Pancreas (tissue), 10 donors: ENCODE data around the gene GPD1. TPM values are rescaled to one million over a fixed set of nuclear protein-coding genes. Genes with fewer than 3 reads are reported as not detected.

Experiments used
- ATAC-seq, 4 donors: fragments of 200-7000 bp; cut with Tn5 transposase; one replicate each; pipeline versions ENCODE4 v1.8.0 to v1.9.1; 2020; ENCODE audit warnings: mild to moderate bottlenecking in 4 of 4, moderate library complexity in 4 of 4
- DNase-seq, 6 donors: peaks; one replicate each; pipeline ENCODE4 v3.0.0-alpha.2; 2020
- FAIRE-seq: peaks from 2 replicates; lab custom pipeline; 2012; peaks lifted over from hg19 to GRCh38; lab: Jason Lieb, UNC
- H3K27ac ChIP-seq, 4 donors: fragments of 200-600 bp; sonication (generic); 1 replicate in 3 of 4; 2 replicates in 1 of 4; pipeline versions ENCODE4 v1.5.0 to v1.8.0; 2020
- H3K27me3 ChIP-seq, 4 donors: fragments of 200-600 bp; one replicate each; pipeline ENCODE4 v1.8.0; 2021
- H3K36me3 ChIP-seq, 3 donors: fragments of 200-600 bp; sonication (generic) in 1 of 3; one replicate each; pipeline versions ENCODE4 v1.5.0 to v1.8.0; 2020 to 2021
- H3K4me1 ChIP-seq, 3 donors: fragments of 200-600 bp; one replicate each; pipeline ENCODE4 v1.8.0; 2021
- H3K4me3 ChIP-seq, 4 donors: fragments of 200-600 bp; sonication (generic) in 2 of 4; one replicate each; pipeline versions ENCODE4 v1.5.0 to v1.8.0; 2020 to 2021
- H3K9me3 ChIP-seq, 4 donors: fragments of 200-600 bp; one replicate each; pipeline ENCODE4 v1.8.0; 2021
- CTCF ChIP-seq, 4 donors: fragments of 200-600 bp; sonication (generic) in 3 of 4; IDR thresholded peaks; one replicate each; pipeline versions ENCODE4 v1.5.0 to v1.8.0; 2021; ENCODE audit warnings: antibody characterized with exemption in 4 of 4
- WGBS, 2 donors: extraction: QIAGEN DNeasy Blood & Tissue Kit; methylation state at CpG; one replicate each; pipeline ENCODE4 v1.1.7; 2013; 5-methylcytosine and 5-hydroxymethylcytosine counted together
- intact Hi-C, 3 donors: fragments of 100-400 bp; cut with DNase I; formaldehyde crosslinking; loops; one replicate each; pipeline versions ENCODE4 v1.11.1 to v1.14.2; 2022
- polyA plus RNA-seq, 2 donors: library from polyadenylated mRNA; stranded (reverse); fragments of 200-250 nt; gene quantifications; one replicate each; pipeline ENCODE4 v1.2.3, GENCODE V29; 2013
- total RNA-seq, 6 donors: library from RNA; stranded (reverse); fragmentation: NEBNext Ultra II Directional in 4 of 6; extraction: Animal tissue kit (Norgen Biotek cat#: 25700) in 4 of 6; gene quantifications; one replicate each; pipeline versions ENCODE4 v1.2.1 to v1.2.4, GENCODE V29; 2021 to 2023
- donor health status: healthy with polysubstance abuse.
- donor health status: DM: no; HTN: no; CAD: no; lungs with moderate emphysema.
- donor health status: DM: no; HTN: no; CAD: no.
- donor health status: control.
- donor health status: control.
- donor health status: Bipolar disorder and iron deficiency.
- donor health status: DM: yes; HTN: yes; CAD: no.
- donor health status: DM: no; HTN: no; CAD: no.
- donor health status: DM: no; HTN: no; CAD: no.
- donor health status: DM: yes; HTN: yes; CAD: no.

The GPD1 gene
- total and polyA plus RNA-seq, 8 donors, result 0.75 to 14.2 (median 3.6) TPM

- whole genome bisulfite sequencing, 2 donors, result 97 to 98% methylated on average over 7 of the region's 7 CpGs
Measured at GRCh38 chr12:50089730-50090129, 14.1 kb upstream of the GPD1 start.

GRCh38 chr12:50090391-50090790 is 13.4 kb upstream of the GPD1 start:
- 83 to 86% methylated on average over 5 of the region's 5 CpGs for WGBS, 2 donors

More at GRCh38 chr12:50089730-50090129, 14.1 kb upstream of the GPD1 start:
- TF ChIP-seq CTCF (IDR thresholded peaks at IDR 0.05), result no peak
- Histone ChIP-seq H3K36me3 (peaks cover 7 to 48% (median 31%) of the 10 kb centered on the region in 3 donors), H3K27ac (no peak overlapping the region), H3K27me3 (no peaks in the 10 kb centered on the region), H3K4me3 (no peak overlapping the region), H3K4me1 (no peaks in the 10 kb centered on the region), H3K9me3 (no peaks in the 10 kb centered on the region)
- DNase-seq, result no peak
- no peak for ATAC-seq
- intact Hi-C loops, result loop anchor here in 2 of 3 donors (5.0 to 10.0 kb wide), 2 partner anchors 85 to 88 kb away; no protein-coding TSS in a partner anchor
- FAIRE-seq, result no peak

GRCh38 chr12:50097952-50098351 is 5.9 kb upstream of the GPD1 start:
- H3K4me1 ChIP-seq, result no peaks in the 10 kb centered on the region
- FAIRE-seq (no peak), DNase-seq (no peak), ATAC-seq (no peak)
- no peaks in the 10 kb centered on the region for H3K27me3 ChIP-seq
- no peak overlapping the region for H3K4me3 ChIP-seq
- intact Hi-C loops, result loop anchor here in 1 of 3 donors (10.0 kb wide), 1 partner anchor 77 kb away; no protein-coding TSS in a partner anchor
- TF ChIP-seq CTCF (IDR thresholded peaks at IDR 0.05), result no peak
- H3K36me3 ChIP-seq, result peaks cover 8 to 66% (median 50%) of the 10 kb centered on the region in 3 donors
- H3K9me3 ChIP-seq, result no peaks in the 10 kb centered on the region
- H3K27ac ChIP-seq, result no peak overlapping the region
- 88% methylated on average over 6 of the region's 6 CpGs for WGBS, 2 donors

More at GRCh38 chr12:50090391-50090790, 13.4 kb upstream of the GPD1 start:
- H3K27ac ChIP-seq, result no peak overlapping the region
- H3K4me1 ChIP-seq, result no peaks in the 10 kb centered on the region
- ATAC-seq (no peak), DNase-seq (no peak), FAIRE-seq (no peak)
- no peaks in the 10 kb centered on the region for H3K27me3 ChIP-seq
- intact Hi-C loops, result loop anchor here in 1 of 3 donors (10.0 kb wide), 1 partner anchor 84 kb away; no protein-coding TSS in a partner anchor
- TF ChIP-seq CTCF (IDR thresholded peaks at IDR 0.05), result no peak
- no peak overlapping the region for H3K4me3 ChIP-seq
- H3K9me3 ChIP-seq, result no peaks in the 10 kb centered on the region
- H3K36me3 ChIP-seq, result peaks cover 7 to 55% (median 36%) of the 10 kb centered on the region in 3 donors

GRCh38 chr12:50099302-50100008 is 4.4 kb upstream of the GPD1 start:
- WGBS, 2 donors, result 83 to 91% methylated on average over 5 of the region's 5 CpGs
- ATAC-seq (no peak), FAIRE-seq (no peak), DNase-seq (no peak)
- peaks cover 5 to 10% (median 5%) of the 10 kb centered on the region in 3 donors for H3K4me1 ChIP-seq
- H3K27me3 ChIP-seq, result no peaks in the 10 kb centered on the region
- no peaks in the 10 kb centered on the region for H3K9me3 ChIP-seq
- no peak overlapping the region for H3K27ac ChIP-seq
- H3K36me3 ChIP-seq, result peaks cover 8 to 54% (median 36%) of the 10 kb centered on the region in 3 donors
- intact Hi-C loops, result loop anchor here in 1 of 3 donors (10.0 kb wide), 1 partner anchor 75 kb away; no protein-coding TSS in a partner anchor
- H3K4me3 ChIP-seq, result no peak overlapping the region
- TF ChIP-seq CTCF (IDR thresholded peaks at IDR 0.05), result no peak

GRCh38 chr12:50100561-50100960 is 3.2 kb upstream of the GPD1 start:
- intact Hi-C loops, result no loop called here
- no peaks in the 10 kb centered on the region for H3K9me3 ChIP-seq
- peaks cover 8 to 43% (median 29%) of the 10 kb centered on the region in 3 donors for H3K36me3 ChIP-seq
- no peak for TF ChIP-seq CTCF (IDR thresholded peaks at IDR 0.05)
- no peak overlapping the region for H3K27ac ChIP-seq
- no peak overlapping the region for H3K4me3 ChIP-seq
- ATAC-seq (no peak), DNase-seq (no peak), FAIRE-seq (no peak)
- 81 to 85% methylated on average over 3 of the region's 3 CpGs for WGBS, 2 donors
- peaks cover 5 to 10% (median 6%) of the 10 kb centered on the region in 3 donors for H3K4me1 ChIP-seq
- H3K27me3 ChIP-seq, result no peaks in the 10 kb centered on the region
